HepG2 (cell line): ENCODE data around the gene ZNF277.

Experiments used
- ADNP ChIP-seq: sonication (generic); formaldehyde crosslinking; IDR thresholded peaks from 2 replicates; pipeline ENCODE4 v1.4.0; 2020; ENCODE audit warnings: missing genetic modification reagents
- EZH2 ChIP-seq: conservative IDR thresholded peaks from 2 replicates; pipeline ENCODE4 v1.6.1; 2012; ENCODE audit warnings: mild to moderate bottlenecking, low read depth, low read length, moderate library complexity
- YY1 ChIP-seq: IDR thresholded peaks from 2 replicates; pipeline ENCODE4 v1.6.1; 2011; ENCODE audit warnings: low read length, low read depth, moderate library complexity, mild to moderate bottlenecking; ENCODE audit not compliant: insufficient read depth, insufficient replicate concordance
- ZBTB8A ChIP-seq: sonication (generic); formaldehyde crosslinking; IDR thresholded peaks from 2 replicates; pipeline ENCODE4 v1.4.0; 2020; ENCODE audit warnings: mild to moderate bottlenecking, low read depth, missing genetic modification reagents, borderline replicate concordance
- ZC3H4 ChIP-seq: sonication (generic); formaldehyde crosslinking; IDR thresholded peaks from 2 replicates; pipeline ENCODE4 v1.4.0; 2020; ENCODE audit warnings: missing genetic modification reagents, borderline replicate concordance
- TF ChIP-seq, protein P1 (sequence below): sonication (generic); formaldehyde crosslinking; IDR thresholded peaks from 2 replicates; pipeline ENCODE4 v1.9.0; 2022; ENCODE audit warnings: missing genetic modification reagents, mild to moderate bottlenecking, borderline replicate concordance
- TF ChIP-seq, protein P2 (sequence below): sonication (generic); formaldehyde crosslinking; IDR thresholded peaks from 2 replicates; pipeline ENCODE4 v1.5.0; 2020; ENCODE audit warnings: mild to moderate bottlenecking, missing genetic modification reagents, moderate library complexity
- TF ChIP-seq, protein P3 (sequence below): sonication (generic); formaldehyde crosslinking; IDR thresholded peaks from 2 replicates; pipeline ENCODE4 v1.8.1; 2023; ENCODE audit warnings: mild to moderate bottlenecking, missing genetic modification reagents

DNA sequence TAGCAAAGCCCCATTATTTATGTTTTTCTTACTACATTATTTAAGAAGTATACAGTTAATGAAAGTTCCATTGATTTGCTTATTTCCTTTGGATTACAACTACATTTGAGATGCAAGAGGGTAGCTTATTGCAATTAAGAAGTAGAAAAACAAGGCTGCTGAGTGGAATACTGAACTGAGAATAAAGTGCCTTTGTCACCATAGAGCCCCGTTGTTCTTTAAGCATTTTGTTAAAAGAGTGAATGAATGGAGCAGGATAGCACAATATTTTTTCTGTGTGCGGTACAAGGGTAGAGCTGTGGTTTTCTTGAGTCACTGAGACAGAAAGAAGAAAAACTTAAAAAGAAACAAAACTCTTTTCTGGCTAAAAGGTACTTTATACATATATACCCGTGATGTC, 45.6 kb downstream of the ZNF277 start:
- TF ChIP-seq, protein P1, sequence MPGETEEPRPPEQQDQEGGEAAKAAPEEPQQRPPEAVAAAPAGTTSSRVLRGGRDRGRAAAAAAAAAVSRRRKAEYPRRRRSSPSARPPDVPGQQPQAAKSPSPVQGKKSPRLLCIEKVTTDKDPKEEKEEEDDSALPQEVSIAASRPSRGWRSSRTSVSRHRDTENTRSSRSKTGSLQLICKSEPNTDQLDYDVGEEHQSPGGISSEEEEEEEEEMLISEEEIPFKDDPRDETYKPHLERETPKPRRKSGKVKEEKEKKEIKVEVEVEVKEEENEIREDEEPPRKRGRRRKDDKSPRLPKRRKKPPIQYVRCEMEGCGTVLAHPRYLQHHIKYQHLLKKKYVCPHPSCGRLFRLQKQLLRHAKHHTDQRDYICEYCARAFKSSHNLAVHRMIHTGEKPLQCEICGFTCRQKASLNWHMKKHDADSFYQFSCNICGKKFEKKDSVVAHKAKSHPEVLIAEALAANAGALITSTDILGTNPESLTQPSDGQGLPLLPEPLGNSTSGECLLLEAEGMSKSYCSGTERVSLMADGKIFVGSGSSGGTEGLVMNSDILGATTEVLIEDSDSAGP (CRISPR knock-in tag) = no peak
- TF ChIP-seq YY1 (no peak), EZH2 (no peak), ZC3H4 (no peak), ZBTB8A (CRISPR knock-in tag) (no peak), ADNP (CRISPR knock-in tag) (no peak)
- TF ChIP-seq, protein P2, sequence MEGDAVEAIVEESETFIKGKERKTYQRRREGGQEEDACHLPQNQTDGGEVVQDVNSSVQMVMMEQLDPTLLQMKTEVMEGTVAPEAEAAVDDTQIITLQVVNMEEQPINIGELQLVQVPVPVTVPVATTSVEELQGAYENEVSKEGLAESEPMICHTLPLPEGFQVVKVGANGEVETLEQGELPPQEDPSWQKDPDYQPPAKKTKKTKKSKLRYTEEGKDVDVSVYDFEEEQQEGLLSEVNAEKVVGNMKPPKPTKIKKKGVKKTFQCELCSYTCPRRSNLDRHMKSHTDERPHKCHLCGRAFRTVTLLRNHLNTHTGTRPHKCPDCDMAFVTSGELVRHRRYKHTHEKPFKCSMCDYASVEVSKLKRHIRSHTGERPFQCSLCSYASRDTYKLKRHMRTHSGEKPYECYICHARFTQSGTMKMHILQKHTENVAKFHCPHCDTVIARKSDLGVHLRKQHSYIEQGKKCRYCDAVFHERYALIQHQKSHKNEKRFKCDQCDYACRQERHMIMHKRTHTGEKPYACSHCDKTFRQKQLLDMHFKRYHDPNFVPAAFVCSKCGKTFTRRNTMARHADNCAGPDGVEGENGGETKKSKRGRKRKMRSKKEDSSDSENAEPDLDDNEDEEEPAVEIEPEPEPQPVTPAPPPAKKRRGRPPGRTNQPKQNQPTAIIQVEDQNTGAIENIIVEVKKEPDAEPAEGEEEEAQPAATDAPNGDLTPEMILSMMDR (CRISPR knock-in tag) = no peak
- TF ChIP-seq, protein P3, sequence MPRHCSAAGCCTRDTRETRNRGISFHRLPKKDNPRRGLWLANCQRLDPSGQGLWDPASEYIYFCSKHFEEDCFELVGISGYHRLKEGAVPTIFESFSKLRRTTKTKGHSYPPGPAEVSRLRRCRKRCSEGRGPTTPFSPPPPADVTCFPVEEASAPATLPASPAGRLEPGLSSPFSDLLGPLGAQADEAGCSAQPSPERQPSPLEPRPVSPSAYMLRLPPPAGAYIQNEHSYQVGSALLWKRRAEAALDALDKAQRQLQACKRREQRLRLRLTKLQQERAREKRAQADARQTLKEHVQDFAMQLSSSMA (CRISPR knock-in tag) = no peak
